A549 (cell line): ENCODE results near the gene NRIP2. TPM values are rescaled to one million over a fixed set of nuclear protein-coding genes. Genes with fewer than 3 reads are reported as not detected.

Experiments used
- ATAC-seq, 2 experiments: fragments of 200-7000 bp in 1 of 2; fragments of >200 bp in 1 of 2; cut with Nextera tagmentation in 1 of 2; cut with Tn5 transposase in 1 of 2; 3 replicates each; pipeline versions ENCODE4 v1.8.0 to v1.9.1; 2018 to 2020; ENCODE audit warnings: mild to moderate bottlenecking in 1 of 2, moderate library complexity in 1 of 2
- CTCF ChIA-PET: fragments of 300-600 bp; sonication (Branson Sonifier 250); formaldehyde crosslinking; extraction: SDS; loops from one replicate; lab custom pipeline; 2021; ENCODE audit warnings: antibody characterized with exemption, inconsistent platforms; lab: Yijun Ruan, JAX
- POLR2A ChIA-PET: fragments of 350-600 bp; formaldehyde crosslinking; extraction: SDS; loops from one replicate; lab custom pipeline; 2021; ENCODE audit warnings: antibody characterized with exemption, inconsistent platforms; lab: Yijun Ruan, JAX
- DNase-seq, 2 experiments: peaks; one replicate each; pipeline versions ENCODE4 v3.0.0 to v3.0.0-alpha.2; 2011 to 2016; ENCODE audit warnings: low read depth in 1 of 2, low spot score in 1 of 2
- FAIRE-seq: peaks from 2 replicates; lab custom pipeline; 2011; peaks lifted over from hg19 to GRCh38; lab: Jason Lieb, UNC
- H3K27ac ChIP-seq, 2 experiments: fragments of >200 bp; sonication (Bioruptor Twin); formaldehyde crosslinking; 3 replicates each; pipeline ENCODE4 v1.5.1; 2016 to 2017
- H3K4me1 ChIP-seq: fragments of >200 bp; sonication (Bioruptor Twin); formaldehyde crosslinking; 3 replicates; pipeline ENCODE4 v1.6.1; 2016
- H3K4me2 ChIP-seq: fragments of >200 bp; sonication (Bioruptor Twin); formaldehyde crosslinking; 3 replicates; pipeline ENCODE4 v1.6.1; 2016
- H3K4me3 ChIP-seq: fragments of >200 bp; sonication (Bioruptor Twin); formaldehyde crosslinking; 3 replicates; pipeline ENCODE4 v1.5.1; 2016
- H3K9me3 ChIP-seq: fragments of >200 bp; sonication (Bioruptor Twin); formaldehyde crosslinking; 3 replicates; pipeline ENCODE4 v1.6.1; 2016
- CTCF ChIP-seq: fragments of >200 bp; sonication (Bioruptor Twin); formaldehyde crosslinking; IDR thresholded peaks from 3 replicates; pipeline ENCODE4 v1.5.1; 2016
- EHF ChIP-seq: fragments of 250-450 bp; sonication (Bioruptor Pico); IDR thresholded peaks from 2 replicates; pipeline ENCODE4 v1.5.0; 2020; ENCODE audit warnings: mild to moderate bottlenecking
- EP300 ChIP-seq, 2 experiments: fragments of >200 bp; sonication (Bioruptor Twin); formaldehyde crosslinking; IDR thresholded peaks; 2 replicates in 1 of 2; 3 replicates in 1 of 2; pipeline ENCODE4 v1.6.1; 2016 to 2017
- FOSB ChIP-seq: fragments of 250-450 bp; sonication (Bioruptor Pico); IDR thresholded peaks from 2 replicates; pipeline ENCODE4 v1.5.0; 2020; ENCODE audit warnings: mild to moderate bottlenecking, moderate library complexity
- FOSL2 ChIP-seq, 2 experiments: fragments of 450-650 bp in 1 of 2; fragments of >200 bp in 1 of 2; sonication (Bioruptor Twin) in 1 of 2; formaldehyde crosslinking; IDR thresholded peaks; 2 replicates each; pipeline versions ENCODE4 v1.5.0 to v1.6.1; 2016 to 2020; ENCODE audit warnings: mild to moderate bottlenecking in 1 of 2, moderate library complexity in 1 of 2
- FOXS1 ChIP-seq: fragments of 250-450 bp; sonication (Bioruptor Pico); IDR thresholded peaks from 2 replicates; pipeline ENCODE4 v1.5.0; 2020; ENCODE audit warnings: mild to moderate bottlenecking, moderate library complexity
- HEYL ChIP-seq: fragments of 250-450 bp; sonication (Bioruptor Pico); IDR thresholded peaks from 2 replicates; pipeline ENCODE4 v1.8.0; 2021; ENCODE audit warnings: mild to moderate bottlenecking, moderate library complexity
- MAZ ChIP-seq: fragments of 150-350 bp; IDR thresholded peaks from 2 replicates; pipeline ENCODE4 v1.6.1; 2014; ENCODE audit warnings: antibody characterized with exemption, low read depth, low read length, borderline replicate concordance
- PBX3 ChIP-seq: IDR thresholded peaks from 2 replicates; pipeline ENCODE4 v1.6.1; 2012
- RAD21 ChIP-seq, 2 experiments: fragments of >200 bp in 1 of 2; sonication (Bioruptor Twin) in 1 of 2; formaldehyde crosslinking in 1 of 2; IDR thresholded peaks in 1 of 2; conservative IDR thresholded peaks in 1 of 2; 2 replicates in 1 of 2; 3 replicates in 1 of 2; pipeline ENCODE4 v1.6.1; 2012 to 2018; ENCODE audit warnings: inconsistent platforms in 1 of 2
- RCOR1 ChIP-seq: fragments of 150-350 bp; IDR thresholded peaks from 2 replicates; pipeline ENCODE4 v1.6.1; 2014; ENCODE audit warnings: antibody characterized with exemption, low read length, low read depth
- RFX5 ChIP-seq: fragments of 450-650 bp; IDR thresholded peaks from 2 replicates; pipeline ENCODE4 v1.7.1; 2014; ENCODE audit warnings: antibody characterized with exemption, mild to moderate bottlenecking, moderate library complexity
- SMC3 ChIP-seq: fragments of >200 bp; sonication (Bioruptor Twin); formaldehyde crosslinking; IDR thresholded peaks from 3 replicates; pipeline ENCODE4 v1.6.1; 2018; ENCODE audit warnings: inconsistent platforms
- ZFP36 ChIP-seq: fragments of 450-650 bp; IDR thresholded peaks from 2 replicates; pipeline ENCODE4 v1.6.1; 2014; ENCODE audit warnings: borderline replicate concordance; ENCODE audit not compliant: partially characterized antibody
- WGBS: methylation state at CpG from one replicate; pipeline ENCODE4 v1.1.6; 2017; ENCODE audit errors: missing lambda C conversion rate; 5-methylcytosine and 5-hydroxymethylcytosine counted together
- polyA plus RNA-seq, 4 experiments: library from polyadenylated mRNA; depleted of rRNA in 3 of 4; stranded (reverse); fragments of >200 nt; fragmentation: RNase III in 1 of 4; extraction: RNeasy Plus Mini Kit Qiagen cat#74134 plus additional on column Dnase treatment in 1 of 4; gene quantifications; 2 replicates in 3 of 4; 3 replicates in 1 of 4; pipeline ENCODE4 v1.2.3, GENCODE V29; 2011 to 2017

NRIP2 gene
- polyA plus RNA-seq, 2 of the 4 experiments (the other 2 are of a cell fraction) = not detected

DNA sequence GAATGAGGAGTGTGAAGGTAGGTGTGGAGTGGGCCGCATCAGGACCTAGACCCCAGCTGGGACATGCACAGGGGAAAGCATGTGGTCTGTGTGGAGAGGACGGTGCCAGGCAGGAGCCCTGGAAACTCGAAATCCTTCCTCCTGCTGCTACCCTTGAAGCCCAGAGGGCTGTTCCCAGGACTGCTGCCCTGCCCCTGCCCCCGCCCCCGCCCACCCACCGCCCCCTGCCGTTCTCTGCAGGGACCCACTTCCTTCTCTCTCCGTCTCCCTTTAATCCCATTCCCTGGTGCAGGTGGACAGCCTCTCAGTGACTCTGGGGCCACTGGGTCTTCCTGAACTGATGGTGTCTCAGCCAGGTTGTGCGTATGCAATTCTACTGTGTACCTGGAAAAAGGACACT, 14.4 kb downstream of the NRIP2 start:
- Histone ChIP-seq H3K4me2 (no peak overlapping the region), H3K4me1 (no peaks in the 10 kb centered on the region), H3K27ac (no peak overlapping the region), H3K4me3 (no peak overlapping the region), H3K9me3 (no peaks in the 10 kb centered on the region)
- no peak for DNase-seq
- POLR2A ChIA-PET = interaction anchor here (2.8 kb wide), 1 partner anchor 7 kb away, joined by 10 read pairs; no protein-coding TSS in a partner anchor
- no peak for FAIRE-seq
- CTCF ChIA-PET = interaction anchor here (0.8 to 1.8 kb wide), 4 partner anchors 33 to 56 kb away, joined by 3 to 5 read pairs (median 3); no protein-coding TSS in a partner anchor
- peak in 1 of 2 experiments; percentile 15; a peak in 1 of 6 replicates for ATAC-seq
- WGBS = 80% methylated on average over 7 of the region's 9 CpGs
- TF ChIP-seq ZFP36 (no peak), FOSL2 (IDR thresholded peaks at IDR 0.05) (no peak), FOSL2 (CRISPR knock-in tag; IDR thresholded peaks at IDR 0.05) (no peak), HEYL (no peak), RFX5 (no peak)

DNA sequence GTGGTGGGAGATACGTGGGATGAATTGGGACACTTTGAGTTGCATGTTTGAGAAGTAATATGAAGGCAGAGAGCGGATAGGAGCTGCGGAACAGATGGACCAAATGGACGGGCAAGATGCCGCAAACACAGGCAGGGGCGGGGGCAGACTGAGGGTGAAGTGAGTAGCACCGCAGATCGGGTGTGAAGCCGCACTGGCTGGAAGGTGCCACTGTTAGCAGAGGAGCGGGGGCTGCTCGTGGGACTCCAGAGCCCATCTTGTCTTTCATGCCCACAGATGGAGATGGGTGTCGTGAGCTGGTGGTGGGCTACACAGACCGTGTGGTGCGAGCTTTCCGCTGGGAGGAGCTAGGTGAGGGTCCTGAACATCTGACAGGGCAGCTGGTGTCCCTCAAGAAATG, 15.0 kb downstream of the NRIP2 start:
- ChIA-PET POLR2A (no interaction called here), CTCF (interaction anchor here (0.6 to 1.8 kb wide), 6 partner anchors 34 to 143 kb away, joined by 3 to 5 read pairs (median 3); no protein-coding TSS in a partner anchor)
- Histone ChIP-seq H3K4me1 (no peaks in the 10 kb centered on the region), H3K9me3 (no peaks in the 10 kb centered on the region), H3K4me2 (no peak overlapping the region), H3K4me3 (no peak overlapping the region), H3K27ac (no peak overlapping the region)
- TF ChIP-seq PBX3 = no peak
- no peak for TF ChIP-seq EP300 (IDR thresholded peaks at IDR 0.05)
- no peak for TF ChIP-seq FOSL2 (IDR thresholded peaks at IDR 0.05)
- TF ChIP-seq FOSL2 (CRISPR knock-in tag; IDR thresholded peaks at IDR 0.05) = no peak
- no peak for FAIRE-seq
- no peak for ATAC-seq
- no peak for DNase-seq
- 97% methylated on average over 15 of the region's 15 CpGs for WGBS

DNA sequence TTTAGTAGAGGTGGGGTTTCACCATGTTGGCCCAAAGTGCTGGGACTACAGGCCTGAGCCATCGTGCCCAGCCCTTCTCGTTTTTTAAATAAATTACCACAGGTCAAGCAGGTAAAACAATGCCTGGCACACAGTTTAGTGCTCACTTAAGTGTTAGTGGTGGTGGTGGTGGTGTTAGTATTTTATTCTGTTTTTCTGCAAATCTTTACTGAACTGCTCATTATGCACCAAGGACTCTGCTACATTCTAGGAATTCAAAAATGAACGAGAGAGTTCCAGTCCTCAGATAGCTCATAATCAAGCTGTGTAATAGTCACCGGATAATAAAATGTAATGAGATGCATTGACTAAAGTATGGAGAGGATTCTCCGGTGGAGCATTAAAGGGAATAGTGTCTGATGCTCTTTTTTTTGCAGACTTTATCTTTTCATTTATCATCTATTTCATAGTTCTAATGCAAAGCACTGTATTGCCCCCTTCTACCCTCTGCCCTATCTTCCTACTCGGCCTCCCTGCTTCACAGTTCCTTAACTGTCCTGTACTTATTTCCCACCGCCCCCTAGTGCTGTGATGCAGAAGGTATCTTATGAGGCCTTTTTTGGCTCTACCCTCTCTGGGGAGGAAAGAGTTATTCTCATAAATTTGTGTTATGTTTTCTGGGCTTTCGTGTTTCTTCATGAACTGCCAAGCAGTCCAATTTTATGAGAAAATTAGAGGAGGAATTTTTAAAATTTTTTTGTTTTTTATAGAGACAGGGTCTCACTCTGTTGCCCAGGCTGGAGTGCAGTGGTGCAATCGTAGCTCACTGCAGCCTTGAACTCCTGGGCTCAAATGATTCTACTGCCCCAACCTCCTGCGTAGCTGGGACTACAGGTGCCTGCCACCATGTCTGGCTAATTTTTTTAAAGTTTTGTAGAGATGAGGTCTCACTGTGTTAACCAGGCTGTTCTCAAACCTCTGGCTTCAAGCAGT, 21.3 kb downstream of the NRIP2 start:
- TF ChIP-seq FOSB (CRISPR knock-in tag) = no peak
- no peak for TF ChIP-seq RCOR1
- peak; percentile 36; the same call in 1 of the 3 replicates for TF ChIP-seq SMC3
- TF ChIP-seq EHF = no peak
- no peak for TF ChIP-seq MAZ
- TF ChIP-seq FOXS1 (CRISPR knock-in tag) = no peak
- peak; percentile 27 to 50; a peak in 3 of 5 replicates for TF ChIP-seq RAD21 (conservative IDR thresholded peaks at IDR 0.05 in 1 of 2, IDR thresholded peaks at IDR 0.05 in 1 of 2)
- TF ChIP-seq HEYL = no peak
- peak; percentile 55 for TF ChIP-seq CTCF
- DNase-seq (peak; percentile 69 to 78), FAIRE-seq (no peak), ATAC-seq (peak; percentile 84)
- Histone ChIP-seq H3K27ac (peak overlapping the region; percentile 92), H3K4me2 (peak overlapping the region; percentile 85), H3K4me1 (peaks cover 12% of the 10 kb centered on the region; the same call in 2 of the 3 replicates), H3K9me3 (no peaks in the 10 kb centered on the region), H3K4me3 (peak overlapping the region; percentile 61)
- CTCF ChIA-PET = interaction anchor here (0.8 to 2.5 kb wide), 16 partner anchors 10 to 229 kb away, joined by 3 to 15 read pairs (median 4); no protein-coding TSS in a partner anchor
- POLR2A ChIA-PET = interaction anchor here (0.6 to 2.0 kb wide), 7 partner anchors 8 to 1648 kb away, joined by 3 to 19 read pairs (median 4); partner anchors contain the start of genes FKBP4, FOXM1 and RHNO1
- WGBS = 11% methylated on average over 10 of the region's 10 CpGs
